ENCODE measurements around the gene GNAS.

GNAS gene

DNA sequence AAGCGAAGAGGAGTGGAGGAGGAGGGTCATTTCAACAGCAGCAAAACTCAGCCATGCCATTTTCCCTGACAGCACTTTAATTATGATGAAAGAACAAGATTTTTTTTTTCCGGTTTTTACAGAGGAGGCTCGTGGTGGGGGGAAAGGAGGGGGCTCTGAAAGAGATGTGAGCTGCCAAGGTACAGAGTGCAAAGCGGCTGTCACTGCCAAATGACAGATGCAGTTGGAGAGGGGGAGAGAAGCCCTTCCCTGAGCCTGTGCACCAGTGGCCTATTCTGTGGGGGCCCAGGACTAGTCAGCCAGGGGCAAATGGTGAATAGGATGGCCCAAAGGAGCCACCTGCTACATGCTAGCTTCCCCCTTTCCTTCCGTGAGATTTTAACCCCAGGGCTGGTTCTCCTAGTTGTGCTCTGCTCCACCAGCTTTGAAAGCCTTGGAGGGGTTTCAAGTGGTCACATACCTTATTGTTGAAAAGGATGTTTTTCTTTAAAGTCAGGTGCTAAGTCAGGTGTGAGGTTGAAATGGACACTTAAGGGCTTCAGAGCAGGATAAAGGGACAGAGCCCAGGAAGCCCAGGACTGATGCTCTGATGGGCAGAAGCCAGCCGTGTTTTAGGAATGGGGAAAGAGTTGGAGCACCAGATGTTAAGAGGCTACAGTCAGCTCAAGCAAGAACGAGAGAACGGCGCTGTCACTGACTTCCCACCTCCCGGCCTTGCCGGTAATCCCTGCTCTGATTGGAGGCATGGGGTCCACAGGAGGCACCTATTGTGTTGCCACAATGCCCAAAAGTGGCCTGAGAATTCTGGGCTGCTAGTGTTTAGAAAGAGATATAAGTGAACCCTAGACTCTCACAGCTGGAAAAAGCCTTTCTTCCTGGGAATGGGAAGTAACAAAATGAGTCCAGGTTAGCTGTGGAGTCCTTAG lies 24.8 kb downstream of the GNAS start:
- FAIRE-seq: peak; percentile 66
- DNase-seq (ENCODE audit: insufficient read length, low spot score): no peak

DNA sequence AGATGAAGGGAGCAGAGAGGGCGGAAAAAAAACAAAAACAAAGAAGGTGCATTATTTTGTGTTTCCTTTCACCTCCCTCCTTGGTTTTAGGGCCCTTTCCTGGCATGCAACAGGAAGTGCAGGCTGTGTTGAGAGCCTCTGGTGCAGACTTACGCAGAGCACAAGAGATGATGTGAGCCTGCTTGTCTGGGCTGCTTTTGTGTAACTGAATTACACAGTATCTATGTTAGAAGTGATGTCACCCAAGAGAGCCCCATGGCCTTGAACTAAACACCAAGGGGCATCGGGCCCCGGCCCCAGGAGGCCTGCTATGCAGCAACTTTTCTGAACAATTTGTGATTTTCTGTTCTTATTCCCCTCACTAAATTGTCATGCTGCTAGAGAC lies 25.5 kb downstream of the GNAS start:
- DNase-seq (ENCODE audit: insufficient read length, low spot score) (no peak), FAIRE-seq (peak; percentile 84)

GRCh38 chr20:58878399-58878798 lies 25.9 kb downstream of the GNAS start:
- FAIRE-seq: no peak

GRCh38 chr20:58880441-58880840 lies 27.9 kb downstream of the GNAS start:
- DNase-seq (ENCODE audit: insufficient read length, low spot score) (no peak), FAIRE-seq (no peak)

More at GRCh38 chr20:58878399-58878798, 25.9 kb downstream of the GNAS start:
- DNase-seq (ENCODE audit: insufficient read length, low spot score): no peak

DNA sequence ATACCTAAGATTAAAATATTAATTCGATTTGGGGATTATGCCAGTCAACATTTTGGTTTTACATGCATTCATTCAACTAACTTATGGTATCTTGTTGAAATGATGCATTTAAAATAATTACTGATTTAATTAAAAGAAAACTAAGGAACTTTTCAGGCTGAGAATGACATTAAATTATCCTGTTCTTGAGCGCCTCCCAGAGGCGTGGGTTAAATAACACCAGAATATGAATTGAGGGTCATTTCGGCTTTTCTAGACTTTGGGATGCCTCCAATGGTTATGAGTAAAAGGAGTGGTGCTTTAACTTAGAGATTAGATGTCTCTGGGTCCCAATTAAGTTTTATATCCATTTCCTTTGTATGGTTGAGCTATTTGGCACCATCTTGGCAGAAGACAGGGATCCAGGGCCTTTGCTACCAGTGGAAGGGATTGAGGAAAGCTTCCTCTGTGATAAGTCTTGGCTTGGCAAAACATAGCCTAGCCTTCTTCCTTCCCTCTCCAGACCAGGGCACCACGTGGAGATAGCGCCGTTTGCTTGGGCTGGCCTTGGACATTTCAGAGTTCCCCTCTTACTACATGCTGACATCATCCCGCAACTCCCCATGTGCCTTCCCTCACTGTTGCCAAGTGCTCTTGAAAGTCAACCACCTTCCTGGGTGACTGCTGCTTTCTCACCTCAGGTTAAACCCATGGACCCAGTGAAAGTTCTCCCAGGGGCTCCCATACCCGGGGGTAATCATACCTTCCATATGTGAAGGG lies 28.7 kb downstream of the GNAS start:
- DNase-seq (ENCODE audit: insufficient read length, low spot score): no peak
- peak; percentile 89 for FAIRE-seq

DNA sequence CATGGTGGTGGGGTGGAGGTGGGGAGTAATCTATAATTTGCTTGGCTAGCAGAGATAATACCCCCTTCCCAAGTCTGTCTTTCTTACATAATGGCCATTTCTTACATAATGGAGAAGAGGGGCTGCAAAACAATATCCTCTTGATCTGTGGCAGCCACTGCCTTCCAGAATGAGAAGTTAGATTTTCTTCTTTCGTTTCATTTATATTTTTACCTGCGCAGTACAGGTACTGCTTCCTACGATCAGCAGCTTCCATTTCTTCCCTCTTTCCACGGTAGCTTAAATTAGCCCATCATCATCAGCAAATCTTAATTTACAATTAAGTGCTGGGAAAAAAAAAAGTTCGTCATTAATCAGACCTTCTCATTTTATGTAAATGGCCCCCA lies 30.2 kb downstream of the GNAS start:
- no peak for DNase-seq (ENCODE audit: insufficient read length, low spot score)
- peak; percentile 65 for FAIRE-seq

DNA sequence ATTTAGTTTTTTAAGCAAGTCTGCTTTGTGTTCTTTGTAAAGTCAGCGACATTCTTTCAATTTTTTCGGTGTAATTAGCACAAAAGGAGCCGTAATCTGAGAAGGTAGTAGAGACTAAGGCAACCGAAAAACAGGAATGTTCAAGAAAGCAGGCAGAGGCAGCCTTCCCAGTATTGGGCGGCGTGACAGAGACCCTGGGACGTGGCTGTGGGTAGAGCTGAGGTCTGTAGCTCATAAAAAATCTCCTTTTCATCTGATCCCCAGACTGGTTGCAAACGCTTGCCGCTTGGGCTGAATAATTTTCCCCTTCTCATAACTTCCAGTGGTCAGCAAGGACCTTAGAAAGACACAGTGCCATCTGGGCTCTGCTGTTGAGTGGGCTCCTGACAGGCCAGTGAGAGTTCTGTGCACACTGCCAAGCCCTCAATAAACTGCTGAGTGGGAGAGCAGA lies 30.8 kb downstream of the GNAS start:
- FAIRE-seq (no peak), DNase-seq (ENCODE audit: insufficient read length, low spot score) (no peak)

GRCh38 chr20:58884966-58885365 lies 32.5 kb downstream of the GNAS start:
- no peak for DNase-seq (ENCODE audit: insufficient read length, low spot score)
- FAIRE-seq: peak; percentile 79

- FAIRE-seq (no peak), DNase-seq (ENCODE audit: insufficient read length, low spot score) (no peak)
These were observed 34.0 kb downstream of the GNAS start for GRCh38 chr20:58886546-58886945.

DNA sequence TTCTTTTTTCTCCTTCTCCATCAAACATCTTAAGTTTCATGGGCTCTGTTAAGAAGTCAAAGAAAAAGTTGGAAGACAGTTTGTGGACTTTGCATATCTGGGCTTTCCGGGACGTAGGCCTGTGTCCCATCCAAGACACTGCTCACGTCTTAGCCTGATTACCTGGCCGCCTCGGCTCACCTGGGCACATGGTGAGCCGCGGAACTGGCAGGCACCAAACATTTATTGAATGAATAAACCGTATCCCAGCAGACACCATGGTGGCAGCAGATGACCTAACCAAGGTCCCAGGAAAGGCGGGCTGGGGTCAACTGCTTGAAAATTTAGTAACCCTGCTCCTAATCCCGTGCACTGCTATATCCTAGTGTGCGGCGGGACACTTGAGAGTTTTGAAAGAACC lies 35.6 kb downstream of the GNAS start:
- DNase-seq (ENCODE audit: insufficient read length, low spot score) (no peak), FAIRE-seq (no peak)

- peak; percentile 86 for DNase-seq (ENCODE audit: insufficient read length, low spot score)
- peak; percentile 87 for FAIRE-seq
These were observed 36.2 kb downstream of the GNAS start for GRCh38 chr20:58888521-58889333.

DNA sequence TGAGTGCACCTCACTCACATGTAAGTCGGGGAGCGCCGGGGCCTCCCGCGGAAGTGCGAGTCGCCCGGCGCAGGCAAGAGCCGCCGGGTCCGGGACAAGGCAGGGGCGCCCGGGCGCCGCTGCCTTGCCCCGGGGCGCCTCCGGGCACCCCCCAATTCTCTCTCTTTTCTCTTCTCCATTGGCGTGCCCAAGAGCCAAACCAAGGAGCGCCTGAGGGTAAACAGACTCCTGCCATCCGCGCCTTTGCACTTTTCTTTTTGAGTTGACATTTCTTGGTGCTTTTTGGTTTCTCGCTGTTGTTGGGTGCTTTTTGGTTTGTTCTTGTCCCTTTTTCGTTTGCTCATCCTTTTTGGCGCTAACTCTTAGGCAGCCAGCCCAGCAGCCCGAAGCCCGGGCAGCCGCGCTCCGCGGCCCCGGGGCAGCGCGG lies 36.8 kb downstream of the GNAS start:
- DNase-seq (ENCODE audit: insufficient read length, low spot score): no peak

DNA sequence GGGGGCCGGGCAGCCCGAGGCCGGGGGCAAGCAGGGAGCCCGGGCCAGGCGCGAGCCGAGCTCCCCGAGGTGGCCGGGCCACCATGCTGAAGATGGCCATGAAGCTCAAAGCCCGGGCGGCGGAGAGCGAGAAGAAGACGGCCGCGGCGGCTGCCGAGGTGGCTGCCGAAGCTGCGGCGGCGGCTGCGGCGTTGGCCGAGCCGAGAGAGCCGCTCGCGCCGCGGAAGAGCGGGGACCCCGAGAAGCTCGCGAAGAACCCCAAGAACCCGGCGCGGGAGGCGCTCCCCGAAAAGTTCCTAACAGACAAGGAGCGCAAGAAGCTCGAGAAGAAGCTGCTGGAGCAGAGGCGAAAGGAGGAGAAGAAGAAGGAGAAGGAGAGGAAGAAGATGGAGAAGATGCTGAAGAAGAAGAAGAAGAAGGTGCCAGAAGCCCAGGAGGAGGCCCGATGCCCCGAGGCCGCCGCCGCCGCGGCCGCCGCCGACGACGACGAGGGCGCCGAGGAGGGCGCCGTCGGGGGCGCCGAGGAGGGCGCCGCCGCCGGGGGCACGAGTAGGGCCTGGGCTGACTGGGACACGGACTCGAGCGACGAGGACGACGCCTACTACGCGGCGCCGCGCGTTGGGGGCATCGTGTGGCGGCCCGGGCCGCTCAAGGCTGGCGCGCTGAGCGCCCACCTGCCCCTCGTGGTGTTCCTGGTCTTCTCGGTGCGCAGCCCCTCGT lies 37.4 kb downstream of the GNAS start:
- no peak for DNase-seq (ENCODE audit: insufficient read length, low spot score)

More for the DNA sequence above, 36.8 kb downstream of the GNAS start:
- no peak for FAIRE-seq

DNA sequence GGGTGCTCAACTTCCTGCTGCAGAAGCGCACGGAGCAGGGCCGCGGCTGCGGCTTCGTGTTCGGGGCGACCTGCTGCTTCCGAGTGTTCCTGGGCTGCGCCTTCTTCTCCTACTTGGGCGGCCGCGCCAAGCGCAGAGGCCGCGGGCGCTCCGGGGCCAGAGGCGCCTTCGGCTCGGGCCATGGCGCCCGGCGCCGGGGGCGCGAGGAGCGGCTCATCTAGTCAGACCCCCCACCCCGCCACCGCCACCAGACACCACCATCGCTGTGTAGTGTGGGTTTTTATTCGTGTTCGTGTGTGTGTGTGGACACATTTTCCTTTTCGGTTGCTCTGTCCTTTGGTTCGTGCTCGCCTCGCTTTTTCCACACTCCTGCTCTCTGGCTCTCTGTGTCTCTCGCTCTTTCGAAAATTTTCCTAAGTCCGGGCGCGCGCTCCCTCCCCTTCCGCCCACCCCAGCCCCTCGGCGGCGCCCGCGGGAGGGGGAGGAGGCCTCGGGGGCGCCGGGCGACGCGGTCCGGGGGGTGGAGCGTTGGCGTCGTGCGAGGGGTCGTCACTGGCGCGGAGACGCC lies 38.1 kb downstream of the GNAS start:
- DNase-seq (ENCODE audit: insufficient read length, low spot score): peak; percentile 92
- no peak for FAIRE-seq

More for the DNA sequence above, 37.4 kb downstream of the GNAS start:
- FAIRE-seq: no peak

DNA sequence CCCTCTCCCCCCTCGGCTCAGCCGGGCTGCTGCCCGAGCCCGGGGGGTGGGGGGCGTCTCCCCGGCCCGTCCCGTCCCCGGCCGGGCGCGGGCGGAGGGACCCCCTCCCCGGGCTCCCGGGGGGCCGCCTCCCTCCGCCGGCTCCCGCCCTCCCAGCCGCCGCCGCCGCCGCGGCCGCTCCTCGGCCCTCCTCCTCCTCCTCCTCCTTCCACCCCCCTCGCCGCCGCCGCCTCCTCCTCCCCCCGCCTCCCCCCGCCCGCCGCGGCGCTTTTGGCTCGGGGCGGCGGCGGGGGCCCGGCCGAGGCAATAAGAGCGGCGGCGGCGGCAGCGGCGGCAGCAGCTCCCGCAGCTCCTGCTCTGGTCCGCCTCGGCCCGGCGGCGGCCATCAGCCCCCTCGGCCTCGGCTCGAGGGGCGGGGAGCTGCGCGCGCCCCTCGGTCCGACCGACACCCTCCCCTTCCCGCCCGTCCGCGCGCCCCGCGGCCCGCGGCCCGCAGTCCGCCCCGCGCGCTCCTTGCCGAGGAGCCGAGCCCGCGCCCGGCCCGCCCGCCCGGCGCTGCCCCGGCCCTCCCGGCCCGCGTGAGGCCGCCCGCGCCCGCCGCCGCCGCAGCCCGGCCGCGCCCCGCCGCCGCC lies 38.7 kb downstream of the GNAS start:
- no peak for FAIRE-seq
- peak; percentile 81 for DNase-seq (ENCODE audit: insufficient read length, low spot score)

DNA sequence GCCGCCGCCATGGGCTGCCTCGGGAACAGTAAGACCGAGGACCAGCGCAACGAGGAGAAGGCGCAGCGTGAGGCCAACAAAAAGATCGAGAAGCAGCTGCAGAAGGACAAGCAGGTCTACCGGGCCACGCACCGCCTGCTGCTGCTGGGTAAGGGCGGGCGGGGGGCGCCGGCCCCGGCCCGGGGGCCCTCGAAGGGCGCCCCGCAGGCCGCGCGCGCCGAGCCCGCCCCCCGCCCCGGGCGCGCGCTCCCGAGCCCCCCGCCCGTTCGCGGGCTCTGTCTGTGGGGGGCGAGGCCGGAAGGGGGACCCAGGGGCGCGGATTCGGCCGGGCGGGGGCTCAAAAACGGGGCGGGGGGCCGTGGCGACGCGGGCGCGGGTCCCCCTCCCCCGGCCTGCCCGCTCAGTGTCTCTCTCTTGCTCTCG lies 39.2 kb downstream of the GNAS start:
- peak; percentile 62 for DNase-seq (ENCODE audit: insufficient read length, low spot score)
- FAIRE-seq: no peak

DNA sequence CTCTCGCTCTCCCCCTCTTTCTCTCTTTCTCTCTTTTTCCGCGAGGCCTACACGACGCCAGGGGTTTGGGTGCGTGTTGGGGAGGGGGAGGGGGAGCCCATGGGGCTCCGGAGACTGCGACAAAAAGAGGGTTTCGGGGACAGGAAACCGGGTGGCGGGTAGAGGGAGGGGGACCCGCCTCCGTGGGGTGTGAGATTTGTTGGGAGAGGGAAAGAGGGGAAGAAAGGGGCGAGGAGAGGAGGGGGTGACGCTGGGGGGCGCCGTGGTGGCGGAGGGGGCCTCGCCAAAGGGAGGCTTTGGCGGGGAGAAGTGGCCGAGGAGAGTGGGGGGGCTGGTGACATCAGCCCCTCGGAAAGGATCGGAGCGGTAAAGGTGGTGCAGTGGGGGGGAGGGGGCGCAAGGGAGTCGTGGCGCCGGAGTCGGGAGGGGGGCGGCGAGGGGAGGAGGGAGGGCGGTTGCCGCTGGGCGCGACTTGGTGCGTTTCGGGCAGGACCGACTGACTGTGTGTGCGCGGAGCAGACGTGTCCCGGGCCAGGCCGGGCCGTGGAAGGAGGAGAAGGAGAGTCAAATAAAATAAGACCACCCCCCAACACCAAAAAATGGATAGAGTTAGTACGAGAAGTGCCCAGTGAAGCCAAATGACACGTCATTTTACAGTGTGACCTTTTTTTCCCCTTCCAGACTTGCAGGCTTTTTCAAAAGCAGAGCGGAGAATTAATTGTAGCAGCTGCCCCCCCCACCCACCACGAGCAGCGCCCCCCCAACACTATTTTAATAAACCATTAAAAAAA lies 39.8 kb downstream of the GNAS start:
- DNase-seq (ENCODE audit: insufficient read length, low spot score) (peak; percentile 96), FAIRE-seq (peak; percentile 99)

DNA sequence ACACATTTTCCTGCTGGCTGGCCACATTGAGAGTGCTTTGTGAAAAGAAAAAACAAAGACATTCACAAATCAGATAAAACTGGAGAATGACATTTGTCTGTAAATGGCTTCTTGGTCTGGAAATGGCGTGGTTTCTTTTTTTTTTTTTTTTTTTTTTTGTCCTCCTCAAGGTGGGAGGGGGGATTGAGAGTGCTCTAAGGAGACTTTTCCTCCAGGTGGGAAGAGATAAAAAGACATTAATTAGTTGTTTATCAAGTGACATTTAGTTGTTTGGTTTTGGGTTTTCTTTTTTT lies 40.4 kb downstream of the GNAS start:
- DNase-seq (ENCODE audit: insufficient read length, low spot score) (no peak), FAIRE-seq (no peak)
